Hepatocyte (in vitro differentiated cells): ENCODE measurements around the gene GRAMD1A. TPM values are rescaled to one million over a fixed set of nuclear protein-coding genes. Genes with fewer than 3 reads are reported as not detected.

ENCODE experiments used
- DNase-seq: peaks from one replicate; pipeline ENCODE4 v3.0.0-alpha.2; 2016; ENCODE audit warnings: low spot score
- H2AFZ ChIP-seq: fragments of 200-600 bp; sonication (generic); 2 replicates; pipeline ENCODE4 v1.6.0; 2016; ENCODE audit warnings: antibody characterized with exemption, mild to moderate bottlenecking
- H3K27ac ChIP-seq: fragments of 200-600 bp; sonication (generic); 2 replicates; pipeline ENCODE4 v1.5.1; 2016; ENCODE audit warnings: mild to moderate bottlenecking
- H3K27me3 ChIP-seq: fragments of 200-600 bp; sonication (generic); 2 replicates; pipeline ENCODE4 v1.6.1; 2016
- H3K36me3 ChIP-seq: fragments of 200-600 bp; sonication (generic); replicated peaks from 2 replicates; pipeline ENCODE4 v1.5.1; 2016; ENCODE audit warnings: low read depth; ENCODE audit not compliant: insufficient read depth
- H3K4me1 ChIP-seq: fragments of 200-600 bp; sonication (generic); 2 replicates; pipeline ENCODE4 v1.5.1; 2016; ENCODE audit warnings: mild to moderate bottlenecking, moderate library complexity; ENCODE audit not compliant: insufficient read depth
- H3K4me2 ChIP-seq: fragments of 200-600 bp; sonication (generic); 2 replicates; pipeline ENCODE4 v1.6.0; 2016
- H3K4me3 ChIP-seq: fragments of 200-600 bp; sonication (generic); 2 replicates; pipeline ENCODE4 v1.5.1; 2016; ENCODE audit warnings: mild to moderate bottlenecking
- H3K79me2 ChIP-seq: fragments of 200-600 bp; sonication (generic); 2 replicates; pipeline ENCODE4 v1.6.0; 2017; ENCODE audit warnings: mild to moderate bottlenecking
- H3K9me2 ChIP-seq: fragments of 200-600 bp; sonication (generic); replicated peaks from 2 replicates; pipeline ENCODE4 v1.6.0; 2017; ENCODE audit warnings: mild to moderate bottlenecking; ENCODE audit not compliant: insufficient read depth
- H3K9me3 ChIP-seq: fragments of 200-600 bp; sonication (generic); 2 replicates; pipeline ENCODE4 v1.5.1; 2016; ENCODE audit warnings: low read depth, mild to moderate bottlenecking
- H4K20me1 ChIP-seq: fragments of 200-600 bp; sonication (generic); 2 replicates; pipeline ENCODE4 v1.6.0; 2016; ENCODE audit warnings: mild to moderate bottlenecking; ENCODE audit not compliant: insufficient read depth, poor library complexity, severe bottlenecking
- CTCF ChIP-seq: fragments of 200-600 bp; sonication (generic); IDR thresholded peaks from 2 replicates; pipeline ENCODE4 v1.5.1; 2016; ENCODE audit warnings: antibody characterized with exemption, mild to moderate bottlenecking; ENCODE audit not compliant: poor library complexity
- EZH2 ChIP-seq: fragments of 200-600 bp; sonication (generic); IDR thresholded peaks from 2 replicates; pipeline ENCODE4 v1.6.1; 2016; ENCODE audit warnings: antibody characterized with exemption, mild to moderate bottlenecking, borderline replicate concordance
- EZH2phosphoT487 ChIP-seq: fragments of 200-600 bp; sonication (generic); IDR thresholded peaks from one replicate; pipeline ENCODE4 v1.6.1; 2018; ENCODE audit warnings: antibody characterized with exemption, mild to moderate bottlenecking, low read depth, moderate library complexity; ENCODE audit not compliant: unreplicated experiment, severe bottlenecking
- WGBS: methylation state at CpG from one replicate; pipeline ENCODE4 v1.1.6; 2016; ENCODE audit warnings: low lambda C conversion rate; ENCODE audit errors: missing lambda C conversion rate; 5-methylcytosine and 5-hydroxymethylcytosine counted together
- polyA plus RNA-seq: library from polyadenylated mRNA; unstranded; fragments of >200 nt; fragmentation: Nextera tagmentation; extraction: Ambion mirVana; gene quantifications from 2 replicates; pipeline ENCODE4 v1.2.1, GENCODE V29; 2016
- total RNA-seq: library from RNA; depleted of rRNA; stranded (reverse); fragments of >200 nt; gene quantifications from 2 replicates; pipeline ENCODE4 v1.2.3, GENCODE V29; 2014

Gene GRAMD1A
- total and polyA plus RNA-seq, 2 experiments from 2014 or later, result 34.8 to 92.4 TPM

- Histone ChIP-seq H3K79me2 (no peaks in the 10 kb centered on the region), H2AFZ (no peak overlapping the region), H3K4me1 (no peaks in the 10 kb centered on the region), H3K27ac (no peak overlapping the region), H3K9me3 (no peaks in the 10 kb centered on the region), H3K9me2 (no peaks in the 10 kb centered on the region), H3K36me3 (no peaks in the 10 kb centered on the region), H3K27me3 (no peaks in the 10 kb centered on the region), H4K20me1 (no peaks in the 10 kb centered on the region), H3K4me2 (no peak overlapping the region), H3K4me3 (no peak overlapping the region)
- DNase-seq, result no peak
- 83% methylated on average over 7 of the region's 7 CpGs for WGBS
- TF ChIP-seq CTCF (no peak), EZH2 (no peak), EZH2phosphoT487 (no peak)
Observed at GRCh38 chr19:34972163-34972705, 27.9 kb upstream of the GRAMD1A start.

GRCh38 chr19:34974646-34975045 lies 25.5 kb upstream of the GRAMD1A start:
- H3K27ac ChIP-seq, result peak overlapping the region; percentile 56
- H3K9me3 ChIP-seq, result no peaks in the 10 kb centered on the region
- no peak overlapping the region for H2AFZ ChIP-seq
- no peak overlapping the region for H3K4me3 ChIP-seq
- TF ChIP-seq CTCF, result no peak
- TF ChIP-seq EZH2, result no peak
- TF ChIP-seq EZH2phosphoT487, result no peak
- H3K36me3 ChIP-seq, result no peaks in the 10 kb centered on the region
- 74% methylated on average over 5 of the region's 5 CpGs for WGBS
- no peak for DNase-seq
- H3K4me2 ChIP-seq, result no peak overlapping the region
- H4K20me1 ChIP-seq, result no peaks in the 10 kb centered on the region
- no peaks in the 10 kb centered on the region for H3K27me3 ChIP-seq
- no peaks in the 10 kb centered on the region for H3K79me2 ChIP-seq
- H3K4me1 ChIP-seq, result no peaks in the 10 kb centered on the region
- no peaks in the 10 kb centered on the region for H3K9me2 ChIP-seq

GRCh38 chr19:34975056-34975455 lies 25.1 kb upstream of the GRAMD1A start:
- Histone ChIP-seq H4K20me1 (no peaks in the 10 kb centered on the region), H3K27me3 (no peaks in the 10 kb centered on the region), H3K4me3 (no peak overlapping the region), H3K9me3 (no peaks in the 10 kb centered on the region), H3K4me1 (no peaks in the 10 kb centered on the region), H3K9me2 (no peaks in the 10 kb centered on the region), H2AFZ (no peak overlapping the region), H3K27ac (peak overlapping the region; percentile 56), H3K79me2 (no peaks in the 10 kb centered on the region), H3K36me3 (no peaks in the 10 kb centered on the region), H3K4me2 (no peak overlapping the region)
- TF ChIP-seq EZH2phosphoT487 (no peak), EZH2 (no peak), CTCF (no peak)
- WGBS, result 50% methylated on average over 5 of the region's 5 CpGs
- DNase-seq, result no peak

GRCh38 chr19:34976611-34977010 lies 23.5 kb upstream of the GRAMD1A start:
- no peak for DNase-seq
- no peak overlapping the region for H2AFZ ChIP-seq
- H3K36me3 ChIP-seq, result no peaks in the 10 kb centered on the region
- H3K27me3 ChIP-seq, result no peaks in the 10 kb centered on the region
- H3K9me2 ChIP-seq, result no peaks in the 10 kb centered on the region
- no peaks in the 10 kb centered on the region for H3K4me1 ChIP-seq
- H3K4me2 ChIP-seq, result no peak overlapping the region
- TF ChIP-seq CTCF, result no peak
- no peak for TF ChIP-seq EZH2phosphoT487
- TF ChIP-seq EZH2, result no peak
- no peak overlapping the region for H3K27ac ChIP-seq
- 87% methylated on average over 3 of the region's 3 CpGs for WGBS
- H3K79me2 ChIP-seq, result no peaks in the 10 kb centered on the region
- H3K4me3 ChIP-seq, result no peak overlapping the region
- no peaks in the 10 kb centered on the region for H3K9me3 ChIP-seq
- no peaks in the 10 kb centered on the region for H4K20me1 ChIP-seq
